DND-41 (cell line): ENCODE measurements around the gene NDRG4.
A peak's percentile ranks its signal among the peaks of the same experiment; 100 is the strongest.

ENCODE experiments used
- ATAC-seq: fragments of 200-7000 bp; cut with Tn5 transposase; 3 replicates; pipeline ENCODE4 v1.9.1; 2021; ENCODE audit warnings: low read depth; ENCODE audit not compliant: insufficient read depth
- DNase-seq: peaks from one replicate; pipeline ENCODE4 v3.0.0-alpha.2; 2020
- H2AFZ ChIP-seq: 2 replicates; pipeline ENCODE4 v1.6.0; 2012; ENCODE audit warnings: low read depth, low read length
- H3K27ac ChIP-seq: 2 replicates; pipeline ENCODE4 v1.5.1; 2012; ENCODE audit warnings: low read length, inconsistent platforms
- H3K27me3 ChIP-seq: fragments of 200-600 bp; sonication (generic); 2 replicates; pipeline ENCODE4 v1.6.0; 2012; ENCODE audit warnings: low read length, mild to moderate bottlenecking, inconsistent platforms; ENCODE audit not compliant: insufficient read depth, poor library complexity
- H3K36me3 ChIP-seq: 2 replicates; pipeline ENCODE4 v1.5.1; 2012; ENCODE audit warnings: low read length, inconsistent platforms; ENCODE audit not compliant: insufficient read depth
- H3K4me1 ChIP-seq: 2 replicates; pipeline ENCODE4 v1.5.1; 2012; ENCODE audit warnings: mild to moderate bottlenecking, low read length; ENCODE audit not compliant: insufficient read depth
- H3K4me2 ChIP-seq: 2 replicates; pipeline ENCODE4 v1.6.0; 2012; ENCODE audit warnings: mild to moderate bottlenecking, moderate library complexity, low read length, inconsistent platforms; ENCODE audit not compliant: insufficient read depth
- H3K4me3 ChIP-seq, 2 experiments: fragments of 200-600 bp in 1 of 2; shearing (Covaris generic) in 1 of 2; 2 replicates each; pipeline ENCODE4 v1.5.1; 2012 to 2016; ENCODE audit warnings: inconsistent platforms in 2 of 2, low read length in 2 of 2, mild to moderate bottlenecking in 2 of 2, low read depth in 1 of 2, moderate library complexity in 1 of 2
- H3K79me2 ChIP-seq: 2 replicates; pipeline ENCODE4 v1.6.0; 2012; ENCODE audit warnings: low read length, inconsistent platforms; ENCODE audit not compliant: insufficient read depth
- H3K9ac ChIP-seq: 2 replicates; pipeline ENCODE4 v1.6.0; 2012; ENCODE audit warnings: low read depth, mild to moderate bottlenecking, inconsistent platforms, low read length, moderate library complexity
- H3K9me3 ChIP-seq: 2 replicates; pipeline ENCODE4 v1.5.1; 2012; ENCODE audit warnings: low read length, moderate library complexity, mild to moderate bottlenecking, inconsistent platforms; ENCODE audit not compliant: insufficient read depth, severe bottlenecking
- H4K20me1 ChIP-seq: 2 replicates; pipeline ENCODE4 v1.6.0; 2012; ENCODE audit warnings: low read length; ENCODE audit not compliant: insufficient read depth
- CTCF ChIP-seq: IDR thresholded peaks from 2 replicates; pipeline ENCODE4 v1.5.1; 2012; ENCODE audit warnings: borderline replicate concordance, low read length, moderate library complexity, mild to moderate bottlenecking; ENCODE audit not compliant: poor library complexity, severe bottlenecking; ENCODE audit errors: extremely low read depth
- EZH2 ChIP-seq: IDR thresholded peaks from 3 replicates; pipeline ENCODE4 v1.6.1; 2012; ENCODE audit warnings: borderline replicate concordance, low read depth, mild to moderate bottlenecking, moderate library complexity, low read length, inconsistent platforms; ENCODE audit not compliant: severe bottlenecking

Gene NDRG4

GRCh38 chr16:58499615-58500351, at the start of gene NDRG4:
Gene NDRG4, plus strand, starts transcription at chr16:58500143. Its CDS starts 106 bp downstream, at chr16:58500249.
- Histone ChIP-seq H3K4me3 (no peak within 1 kb of the TSS), H2AFZ (no peak within 1 kb of the TSS), H4K20me1 (peaks cover 3% of the 10 kb centered on the region; the same call in 1 of the 2 replicates), H3K4me2 (no peak within 1 kb of the TSS), H3K79me2 (no peaks in the 10 kb centered on the region), H3K9me3 (no peaks in the 10 kb centered on the region), H3K9ac (no peak within 1 kb of the TSS), H3K27ac (no peak within 1 kb of the TSS), H3K4me1 (no peaks in the 10 kb centered on the region), H3K36me3 (no peaks in the 10 kb centered on the region), H3K27me3 (no peaks in the 10 kb centered on the region)
- peak; percentile 60; the same call in 2 of the 3 replicates for ATAC-seq
- no peak for DNase-seq
- TF ChIP-seq EZH2 (no peak), CTCF (no peak)

GRCh38 chr16:58450590-58450989, 49.4 kb upstream of the NDRG4 start:
- no peak for DNase-seq
- TF ChIP-seq CTCF = no peak
- TF ChIP-seq EZH2 = no peak
- no peaks in the 10 kb centered on the region for H3K27me3 ChIP-seq
- no peak overlapping the region for H3K9ac ChIP-seq
- no peaks in the 10 kb centered on the region for H4K20me1 ChIP-seq
- no peaks in the 10 kb centered on the region for H3K36me3 ChIP-seq
- ATAC-seq = no peak
- no peak overlapping the region for H3K4me3 ChIP-seq
- no peak overlapping the region for H2AFZ ChIP-seq
- H3K4me2 ChIP-seq = no peak overlapping the region
- H3K4me1 ChIP-seq = no peaks in the 10 kb centered on the region
- no peaks in the 10 kb centered on the region for H3K9me3 ChIP-seq
- H3K27ac ChIP-seq = no peak overlapping the region
- H3K79me2 ChIP-seq = no peaks in the 10 kb centered on the region

- no peak for TF ChIP-seq EZH2
- no peak for TF ChIP-seq CTCF
- no peak for DNase-seq
- Histone ChIP-seq H3K9me3 (no peaks in the 10 kb centered on the region), H2AFZ (no peak overlapping the region), H4K20me1 (no peaks in the 10 kb centered on the region), H3K27me3 (no peaks in the 10 kb centered on the region), H3K4me3 (no peak overlapping the region), H3K4me1 (no peaks in the 10 kb centered on the region), H3K4me2 (no peak overlapping the region), H3K27ac (no peak overlapping the region), H3K36me3 (no peaks in the 10 kb centered on the region), H3K9ac (no peak overlapping the region), H3K79me2 (no peaks in the 10 kb centered on the region)
- ATAC-seq = no peak
Observed at GRCh38 chr16:58451265-58451689, 48.7 kb upstream of the NDRG4 start.
